ENCODE results near the gene FBXW2. TPM values are rescaled to one million over a fixed set of nuclear protein-coding genes. Genes with fewer than 3 reads are reported as not detected.

Gene FBXW2
- total RNA-seq (2021) = 60.9 and 62.1 TPM in 2 replicates
- long read RNA-seq, full-length matches to known transcripts = 91 of 248 reads
- long read RNA-seq, partial matches to known transcripts = 43 of 248 reads
- long read RNA-seq, other reads (novel, unspliced or antisense) = 114 of 248 reads

- no peak within 1 kb of the TSS for H2BK15ac ChIP-seq (ENCODE audit: low read depth, low read length)
- H3T11ph ChIP-seq (ENCODE audit: low read length) = no peak within 1 kb of the TSS
- H3K4me3 Mint-ChIP-seq = peak within 1 kb of the TSS; percentile 89 to 93
- 0 out of 2 replicates have a peak, but pooled peaks cover 3% of the 10 kb centered on the region for H3K4me1 ChIP-seq (ENCODE audit: insufficient read depth, low read length)
- peaks cover 8% of the 10 kb centered on the region for H3K23me2 ChIP-seq (ENCODE audit: insufficient read length, low read depth, low read length, poor library complexity, severe bottlenecking)
- peaks cover 12% of the 10 kb centered on the region; the same call in 1 of the 2 replicates for H3K79me2 ChIP-seq (ENCODE audit: insufficient read depth, low read length)
- H2BK12ac ChIP-seq (ENCODE audit: insufficient read length, low read depth, low read length) = no peak within 1 kb of the TSS
- H3K4me2 ChIP-seq (ENCODE audit: insufficient read depth, insufficient read length, low read length) = peak within 1 kb of the TSS; percentile 100
- H3K56ac ChIP-seq (ENCODE audit: insufficient read length, low read depth, low read length) = no peak within 1 kb of the TSS
- peak within 1 kb of the TSS; percentile 99 for H3K9ac ChIP-seq (ENCODE audit: extremely low read depth, insufficient read length, low read length)
- no peaks in the 10 kb centered on the region for H4K20me1 ChIP-seq (ENCODE audit: control insufficient read depth, insufficient read depth, insufficient read length)
- no peak within 1 kb of the TSS for H2AK5ac ChIP-seq (ENCODE audit: insufficient read length, low read length)
- no peaks in the 10 kb centered on the region for H3K79me1 ChIP-seq (ENCODE audit: insufficient read depth, low read depth, low read length, poor library complexity, severe bottlenecking)
- H3K9me3 Mint-ChIP-seq = no peaks in the 10 kb centered on the region
- no CpG with 5 or more reads among the region's 72 CpGs for WGBS (ENCODE audit: extremely low coverage, insufficient read length, low lambda C conversion rate)
- no peak within 1 kb of the TSS for H2BK5ac ChIP-seq (ENCODE audit: insufficient read length, low read length)
- peak within 1 kb of the TSS; percentile 96 for H3K14ac ChIP-seq (ENCODE audit: insufficient read depth, low read length)
- H3K36me3 Mint-ChIP-seq (ENCODE audit: insufficient read depth in 1 of 3, low read depth in 3 of 3) = peaks cover 6 to 21% (median 16%) of the 10 kb centered on the region in 3 experiments; a peak in 5 of 7 replicates
- no peaks in the 10 kb centered on the region for H3K9me3 ChIP-seq (ENCODE audit: control insufficient read depth, low read depth, low read length)
- no peak within 1 kb of the TSS for H2BK120ac ChIP-seq (ENCODE audit: low read depth, low read length, poor library complexity, severe bottlenecking)
- no peak for TF ChIP-seq CTCF (conservative IDR thresholded peaks at IDR 0.05)
- peak within 1 kb of the TSS; percentile 91 for H3K18ac ChIP-seq (ENCODE audit: insufficient read length, low read depth, low read length)
- H4K5ac ChIP-seq (ENCODE audit: insufficient read length, low read depth, low read length) = peak within 1 kb of the TSS; percentile 95
- H4K91ac ChIP-seq (ENCODE audit: insufficient read length, low read depth, low read length) = no peak within 1 kb of the TSS
- peak; percentile 95 for DNase-seq
- H2BK20ac ChIP-seq (ENCODE audit: low read depth, low read length, poor library complexity, severe bottlenecking) = no peak within 1 kb of the TSS
- H2AFZ ChIP-seq (ENCODE audit: low read length) = no peak within 1 kb of the TSS
- peak within 1 kb of the TSS; percentile 96 to 98 (median 96) for H3K27ac Mint-ChIP-seq
- peaks cover 11 to 14% of the 10 kb centered on the region in 2 experiments for H3K4me1 Mint-ChIP-seq
- no peaks in the 10 kb centered on the region for H3K27me3 ChIP-seq (ENCODE audit: insufficient read depth, low read length)
- H4K8ac ChIP-seq (replicated peaks; ENCODE audit: insufficient read length, low read depth, low read length) = peak within 1 kb of the TSS; percentile 41
- no peaks in the 10 kb centered on the region for H3K27me3 Mint-ChIP-seq (ENCODE audit: low read depth)
- H3K4ac ChIP-seq (ENCODE audit: low read depth, low read length) = no peak within 1 kb of the TSS
- H3K23ac ChIP-seq (ENCODE audit: insufficient read length, low read depth, low read length) = no peak within 1 kb of the TSS
- H3K27ac ChIP-seq (ENCODE audit: insufficient read length, low read depth, low read length) = peak within 1 kb of the TSS; percentile 49
Measured at GRCh38 chr9:120792898-120793765, at the start of gene FBXW2. Gene FBXW2, minus strand, starts transcription at chr9:120793416. Its CDS starts 5,158 bp downstream, at chr9:120788258.

All from H9 (cell line).